GM15510 (cell line): ENCODE measurements around the gene MYO1D.

Experiments used
- POLR2A ChIP-seq: IDR thresholded peaks from 3 replicates; pipeline ENCODE4 v1.6.1; 2011; ENCODE audit warnings: borderline replicate concordance; ENCODE audit not compliant: insufficient read length; ENCODE audit errors: extremely low read depth

The MYO1D gene

GRCh38 chr17:32780721-32781120, 96.2 kb downstream of the MYO1D start:
- no peak for TF ChIP-seq POLR2A

DNA sequence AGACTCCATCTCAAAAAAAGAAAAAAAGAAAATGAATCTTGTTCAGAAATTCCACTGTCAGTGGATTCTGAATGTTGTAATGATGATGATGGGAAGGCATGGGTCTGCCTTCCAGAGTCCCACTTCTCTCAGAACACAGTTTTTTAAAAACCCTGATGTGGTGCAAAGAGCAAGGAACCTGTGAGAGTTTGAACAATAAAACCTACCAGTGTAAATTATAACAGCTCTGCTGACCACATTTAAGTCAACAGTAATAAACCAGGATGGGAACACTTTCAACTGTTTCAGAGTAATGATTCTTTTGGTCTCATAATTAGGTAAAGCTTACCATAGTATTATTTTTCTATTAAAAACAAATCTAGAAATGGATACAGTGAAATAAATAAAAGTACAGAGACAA, 99.0 kb downstream of the MYO1D start:
- TF ChIP-seq POLR2A, result no peak

DNA sequence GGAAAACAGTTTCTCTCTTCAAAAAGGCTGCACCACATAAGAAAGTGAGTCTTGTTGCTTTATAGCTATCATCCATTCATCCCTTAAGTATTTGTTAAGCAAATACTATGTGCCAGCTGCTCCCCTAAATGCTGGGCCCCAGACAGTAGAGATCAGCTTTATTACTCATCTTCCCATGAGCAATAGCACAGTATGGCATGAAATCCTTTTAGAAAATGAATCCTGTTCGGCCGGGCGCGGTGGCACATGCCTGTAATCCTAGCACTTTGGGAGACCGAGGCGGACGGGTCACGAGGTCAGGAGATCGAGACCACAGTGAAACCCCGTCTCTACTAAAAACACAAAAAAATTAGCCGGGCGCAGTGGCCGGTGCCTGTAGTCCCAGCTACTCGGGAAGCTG, 99.5 kb downstream of the MYO1D start:
- TF ChIP-seq POLR2A, result no peak

- TF ChIP-seq POLR2A, result no peak
These were observed 102.2 kb downstream of the MYO1D start for GRCh38 chr17:32774695-32775084.

DNA sequence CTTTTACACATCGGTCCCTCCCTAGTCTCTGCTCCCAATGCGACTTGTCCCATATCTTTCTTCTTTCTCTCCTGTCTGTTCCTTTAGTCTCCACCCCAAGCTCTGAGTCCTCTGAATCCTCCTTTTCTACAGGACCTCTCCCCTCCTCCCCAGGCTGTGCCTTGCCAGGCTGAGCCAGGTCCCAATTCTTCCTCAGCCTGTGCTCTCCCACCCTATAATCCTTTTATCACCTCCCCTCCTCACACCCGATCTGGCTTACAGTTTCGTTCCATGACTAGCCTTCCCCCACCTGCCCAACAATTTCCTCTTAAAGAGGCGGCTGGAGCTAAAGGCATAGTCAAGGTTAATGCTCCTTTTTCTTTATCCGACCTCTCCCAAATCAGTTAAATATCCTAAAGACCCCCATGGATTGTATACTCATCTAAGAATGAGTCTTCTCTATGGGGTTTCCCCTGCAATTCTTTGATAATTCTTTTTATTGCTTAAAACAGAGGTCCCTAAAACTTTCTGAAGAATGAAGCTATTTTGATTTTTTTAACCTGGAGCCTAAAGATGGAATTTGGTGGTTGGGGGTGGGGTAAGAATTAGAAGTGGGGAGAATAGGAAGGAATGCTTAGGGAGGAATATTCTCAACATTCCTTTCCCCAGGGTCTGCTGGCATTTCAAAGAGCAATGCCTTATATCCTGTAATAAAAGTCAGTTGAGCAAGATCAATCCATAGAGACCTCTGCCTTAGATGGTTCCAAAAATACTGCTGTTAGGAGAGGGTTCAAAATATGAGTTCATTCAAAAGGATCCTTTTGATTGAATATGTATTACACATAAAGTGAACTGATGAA, 102.8 kb downstream of the MYO1D start:
- no peak for TF ChIP-seq POLR2A

DNA sequence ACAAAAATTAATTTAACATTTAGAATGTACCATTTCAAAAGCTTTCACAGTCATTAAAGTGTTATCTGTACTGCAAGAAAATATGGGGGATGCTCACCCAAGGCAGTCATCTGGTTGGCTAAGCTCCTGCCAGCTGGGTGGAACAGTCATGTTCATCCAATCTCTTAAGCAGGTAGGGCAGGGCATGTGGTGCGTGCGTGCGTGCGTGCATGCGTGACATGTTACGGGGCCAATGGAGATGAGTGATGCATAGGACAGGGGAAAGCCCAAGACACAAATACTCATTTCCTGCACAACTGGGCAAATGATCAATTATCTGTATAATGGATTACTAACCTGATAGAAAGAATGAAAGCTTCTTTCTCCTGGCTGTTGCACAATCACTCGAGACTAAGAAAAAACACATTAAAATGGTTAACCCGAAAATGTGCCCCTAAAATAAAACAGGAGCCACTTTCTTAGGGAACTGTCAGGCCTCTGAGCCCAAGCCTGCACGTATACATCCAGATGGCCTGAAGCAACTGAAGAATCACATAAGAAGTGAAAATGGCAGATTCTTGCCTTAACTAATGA, 104.4 kb downstream of the MYO1D start:
- no peak for TF ChIP-seq POLR2A

DNA sequence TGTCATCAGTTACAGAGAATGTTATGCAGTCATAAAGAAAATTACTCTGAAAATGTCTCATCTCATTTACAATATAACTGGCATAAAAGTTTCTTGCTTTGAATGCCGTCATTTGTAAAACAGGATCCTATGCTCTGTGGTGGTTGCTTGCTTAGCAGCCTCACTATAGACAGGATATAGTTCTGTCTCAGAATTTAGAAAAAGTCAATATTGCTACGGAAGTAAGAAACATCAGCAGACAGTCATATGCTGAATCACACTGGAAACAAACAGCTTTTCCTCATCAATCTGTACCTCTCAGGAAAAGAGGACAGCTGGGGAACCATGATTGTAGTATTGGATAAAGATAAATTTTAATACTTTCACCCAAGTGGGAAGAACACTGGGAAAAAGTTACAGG, 105.5 kb downstream of the MYO1D start:
- no peak for TF ChIP-seq POLR2A

DNA sequence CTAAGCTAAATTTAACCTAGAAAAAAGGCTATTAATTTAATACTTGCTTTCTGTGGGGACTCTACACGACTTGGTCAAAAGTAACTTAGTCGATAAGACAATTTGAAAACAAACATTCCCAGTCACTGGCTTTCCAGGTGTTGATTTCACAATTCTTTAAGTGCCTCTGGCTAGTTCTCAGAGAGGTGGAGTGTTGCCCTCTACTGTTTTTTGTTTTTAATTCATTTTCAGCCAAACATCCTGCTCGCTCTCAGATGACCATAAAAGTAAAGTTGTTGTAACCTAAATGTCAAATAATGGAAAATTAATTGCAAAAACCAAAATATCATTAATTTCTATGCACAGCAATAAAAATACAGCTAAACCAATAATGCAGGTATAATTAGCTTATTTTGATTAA, 107.1 kb downstream of the MYO1D start:
- TF ChIP-seq POLR2A, result no peak

- no peak for TF ChIP-seq POLR2A
These were observed 113.0 kb downstream of the MYO1D start for GRCh38 chr17:32763855-32764439.

GRCh38 chr17:32759476-32759875, 117.4 kb downstream of the MYO1D start:
- no peak for TF ChIP-seq POLR2A

DNA sequence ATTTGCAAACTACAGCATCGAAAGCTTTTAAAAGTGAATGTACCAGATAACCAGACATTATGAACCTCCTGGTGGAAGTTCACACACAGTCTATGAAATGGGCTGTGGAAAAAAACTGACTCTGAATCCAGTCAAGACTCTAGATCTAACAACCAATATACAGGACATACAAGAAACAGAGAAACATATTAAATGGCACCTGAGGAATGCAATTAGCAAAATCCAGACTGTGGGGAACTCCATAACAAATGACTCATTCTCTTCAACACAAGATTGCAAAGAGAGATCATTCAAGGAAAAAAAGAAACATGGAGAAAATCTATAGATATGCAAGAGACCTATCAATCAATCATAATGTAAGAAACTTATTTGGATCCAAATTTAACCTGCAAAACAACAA, 119.0 kb downstream of the MYO1D start:
- TF ChIP-seq POLR2A, result no peak

GRCh38 chr17:32756696-32757095, 120.2 kb downstream of the MYO1D start:
- TF ChIP-seq POLR2A, result no peak

- no peak for TF ChIP-seq POLR2A
These were observed 121.7 kb downstream of the MYO1D start for GRCh38 chr17:32755045-32755805.

- no peak for TF ChIP-seq POLR2A
These were observed 124.0 kb downstream of the MYO1D start for GRCh38 chr17:32752934-32753333.

GRCh38 chr17:32747856-32748255, 129.1 kb downstream of the MYO1D start:
- TF ChIP-seq POLR2A, result no peak
